Measurements from ENCODE around the gene MAEA.
"Not testable (repeated sequence)": the region's sequence is repeated elsewhere in the genome, so short reads cannot be mapped to it uniquely, and the experiment has no call there.

The MAEA gene

GRCh38 chr4:1332686-1333085 lies 43.0 kb downstream of the MAEA start:
- 97% methylated on average over 10 of the region's 13 CpGs for WGBS
- no peak overlapping the region for H4K8ac ChIP-seq (ENCODE audit: low read length)

GRCh38 chr4:1333256-1333655 lies 43.6 kb downstream of the MAEA start:
- Histone ChIP-seq H2BK12ac (ENCODE audit: low read length in 2 of 2) (no peak overlapping the region), H2AFZ (ENCODE audit: low read depth, low read length) (no peak overlapping the region), H3K4me1 (ENCODE audit: control insufficient read depth, insufficient read depth, low read depth, low read length) (peaks cover 46% of the 10 kb centered on the region), H4K8ac (ENCODE audit: low read length) (no peak overlapping the region), H3K9me3 (ENCODE audit: control insufficient read depth, low read length) (peaks cover 9% of the 10 kb centered on the region), H3K9ac (ENCODE audit: low read length) (no peak overlapping the region), H3K14ac (ENCODE audit: low read length in 2 of 2) (no peak overlapping the region), H3K27ac (ENCODE audit: low read length, poor library complexity, severe bottlenecking) (no peak overlapping the region), H2BK5ac (ENCODE audit: low read depth, low read length, poor library complexity, severe bottlenecking) (no peak overlapping the region), H3K4me2 (ENCODE audit: low read length, poor library complexity, severe bottlenecking) (no peak overlapping the region), H3K4me3 (ENCODE audit: insufficient read depth in 1 of 2, low read depth in 1 of 2, low read length in 2 of 2) (no peak overlapping the region), H4K91ac (ENCODE audit: low read length) (no peak overlapping the region), H2AK5ac (ENCODE audit: low read length, severe bottlenecking) (no peak overlapping the region), H3K4ac (ENCODE audit: low read depth in 1 of 2, low read length in 2 of 2) (no peak overlapping the region), H3K18ac (ENCODE audit: low read depth in 1 of 2, low read length in 2 of 2) (no peak overlapping the region), H3K79me1 (replicated peaks; ENCODE audit: low read length, poor library complexity, severe bottlenecking) (peaks cover 42% of the 10 kb centered on the region), H2BK120ac (ENCODE audit: low read depth, low read length) (no peak overlapping the region), H2BK15ac (ENCODE audit: low read depth, poor library complexity, severe bottlenecking) (no peak overlapping the region), H3K27me3 (ENCODE audit: control insufficient read depth in 1 of 2, insufficient read depth in 1 of 2, low read length in 2 of 2) (no peaks in the 10 kb centered on the region), H3K36me3 (ENCODE audit: control insufficient read depth in 1 of 2, insufficient read depth in 2 of 2, low read depth in 1 of 2, low read length in 2 of 2) (peaks cover 80 to 82% of the 10 kb centered on the region in 2 experiments), H3K23ac (ENCODE audit: low read length in 2 of 2) (no peak overlapping the region)
- DNase-seq: no peak
- 96% methylated on average over 8 of the region's 8 CpGs for WGBS

More at GRCh38 chr4:1332686-1333085, 43.0 kb downstream of the MAEA start:
- no peak overlapping the region for H2BK12ac ChIP-seq (ENCODE audit: low read length in 2 of 2)
- H3K23ac ChIP-seq (ENCODE audit: low read length in 2 of 2): no peak overlapping the region
- no peak overlapping the region for H2AFZ ChIP-seq (ENCODE audit: low read depth, low read length)
- H4K91ac ChIP-seq (ENCODE audit: low read length): no peak overlapping the region
- H2BK120ac ChIP-seq (ENCODE audit: low read depth, low read length): no peak overlapping the region
- peaks cover 41% of the 10 kb centered on the region for H3K79me1 ChIP-seq (replicated peaks; ENCODE audit: low read length, poor library complexity, severe bottlenecking)
- no peak overlapping the region for H3K4me3 ChIP-seq (ENCODE audit: insufficient read depth in 1 of 2, low read depth in 1 of 2, low read length in 2 of 2)
- H3K4me1 ChIP-seq (ENCODE audit: control insufficient read depth, insufficient read depth, low read depth, low read length): peaks cover 48% of the 10 kb centered on the region
- DNase-seq: no peak
- no peak overlapping the region for H3K4ac ChIP-seq (ENCODE audit: low read depth in 1 of 2, low read length in 2 of 2)
- H3K9me3 ChIP-seq (ENCODE audit: control insufficient read depth, low read length): peaks cover 9% of the 10 kb centered on the region
- no peak overlapping the region for H3K27ac ChIP-seq (ENCODE audit: low read length, poor library complexity, severe bottlenecking)
- peaks cover 80 to 82% of the 10 kb centered on the region in 2 experiments for H3K36me3 ChIP-seq (ENCODE audit: control insufficient read depth in 1 of 2, insufficient read depth in 2 of 2, low read depth in 1 of 2, low read length in 2 of 2)
- H2AK5ac ChIP-seq (ENCODE audit: low read length, severe bottlenecking): no peak overlapping the region
- no peaks in the 10 kb centered on the region for H3K27me3 ChIP-seq (ENCODE audit: control insufficient read depth in 1 of 2, insufficient read depth in 1 of 2, low read length in 2 of 2)
- H3K4me2 ChIP-seq (ENCODE audit: low read length, poor library complexity, severe bottlenecking): no peak overlapping the region
- H2BK5ac ChIP-seq (ENCODE audit: low read depth, low read length, poor library complexity, severe bottlenecking): no peak overlapping the region
- no peak overlapping the region for H3K18ac ChIP-seq (ENCODE audit: low read depth in 1 of 2, low read length in 2 of 2)
- H2BK15ac ChIP-seq (ENCODE audit: low read depth, poor library complexity, severe bottlenecking): no peak overlapping the region
- H3K14ac ChIP-seq (ENCODE audit: low read length in 2 of 2): no peak overlapping the region
- no peak overlapping the region for H3K9ac ChIP-seq (ENCODE audit: low read length)

- H2BK12ac ChIP-seq (ENCODE audit: low read length in 2 of 2); H2BK15ac ChIP-seq (ENCODE audit: low read depth, poor library complexity, severe bottlenecking); H3K27me3 ChIP-seq (ENCODE audit: control insufficient read depth in 1 of 2, insufficient read depth in 1 of 2, low read length in 2 of 2); H4K8ac ChIP-seq (ENCODE audit: low read length); H2BK120ac ChIP-seq (ENCODE audit: low read depth, low read length); H3K9me3 ChIP-seq (ENCODE audit: control insufficient read depth, low read length); DNase-seq; H3K4me2 ChIP-seq (ENCODE audit: low read length, poor library complexity, severe bottlenecking); H3K27ac ChIP-seq (ENCODE audit: low read length, poor library complexity, severe bottlenecking); H4K91ac ChIP-seq (ENCODE audit: low read length); H3K18ac ChIP-seq (ENCODE audit: low read depth in 1 of 2, low read length in 2 of 2); H2AK5ac ChIP-seq (ENCODE audit: low read length, severe bottlenecking); H3K4ac ChIP-seq (ENCODE audit: low read depth in 1 of 2, low read length in 2 of 2); H3K9ac ChIP-seq (ENCODE audit: low read length); H3K4me3 ChIP-seq (ENCODE audit: insufficient read depth in 1 of 2, low read depth in 1 of 2, low read length in 2 of 2); H3K14ac ChIP-seq (ENCODE audit: low read length in 2 of 2); H3K23ac ChIP-seq (ENCODE audit: low read length in 2 of 2); H2AFZ ChIP-seq (ENCODE audit: low read depth, low read length); H2BK5ac ChIP-seq (ENCODE audit: low read depth, low read length, poor library complexity, severe bottlenecking): not testable (repeated sequence)
- Histone ChIP-seq H3K4me1 (ENCODE audit: control insufficient read depth, insufficient read depth, low read depth, low read length) (peaks cover 46% of the 10 kb centered on the region), H3K79me1 (replicated peaks; ENCODE audit: low read length, poor library complexity, severe bottlenecking) (peaks cover 41% of the 10 kb centered on the region), H3K36me3 (ENCODE audit: control insufficient read depth in 1 of 2, insufficient read depth in 2 of 2, low read depth in 1 of 2, low read length in 2 of 2) (peaks cover 80 to 82% of the 10 kb centered on the region in 2 experiments)
- WGBS: 91% methylated on average over 11 of the region's 12 CpGs
These were observed 44.3 kb downstream of the MAEA start for GRCh38 chr4:1333851-1334578.

- no peak overlapping the region for H3K9ac ChIP-seq (ENCODE audit: low read length)
- no peak overlapping the region for H2AFZ ChIP-seq (ENCODE audit: low read depth, low read length)
- no peak overlapping the region for H3K23ac ChIP-seq (ENCODE audit: low read length in 2 of 2)
- peaks cover 41% of the 10 kb centered on the region for H3K4me1 ChIP-seq (ENCODE audit: control insufficient read depth, insufficient read depth, low read depth, low read length)
- H3K4ac ChIP-seq (ENCODE audit: low read depth in 1 of 2, low read length in 2 of 2): no peak overlapping the region
- no peak overlapping the region for H2BK120ac ChIP-seq (ENCODE audit: low read depth, low read length)
- no peak overlapping the region for H2AK5ac ChIP-seq (ENCODE audit: low read length, severe bottlenecking)
- no peak overlapping the region for H4K8ac ChIP-seq (ENCODE audit: low read length)
- no peak overlapping the region for H3K14ac ChIP-seq (ENCODE audit: low read length in 2 of 2)
- 95% methylated on average over 6 of the region's 6 CpGs for WGBS
- no peak overlapping the region for H4K91ac ChIP-seq (ENCODE audit: low read length)
- H3K18ac ChIP-seq (ENCODE audit: low read depth in 1 of 2, low read length in 2 of 2): no peak overlapping the region
- H2BK12ac ChIP-seq (ENCODE audit: low read length in 2 of 2): no peak overlapping the region
- peaks cover 9% of the 10 kb centered on the region for H3K9me3 ChIP-seq (ENCODE audit: control insufficient read depth, low read length)
- H3K79me1 ChIP-seq (replicated peaks; ENCODE audit: low read length, poor library complexity, severe bottlenecking): peaks cover 44% of the 10 kb centered on the region
- peaks cover 80 to 82% of the 10 kb centered on the region in 2 experiments for H3K36me3 ChIP-seq (ENCODE audit: control insufficient read depth in 1 of 2, insufficient read depth in 2 of 2, low read depth in 1 of 2, low read length in 2 of 2)
- H3K4me3 ChIP-seq (ENCODE audit: insufficient read depth in 1 of 2, low read depth in 1 of 2, low read length in 2 of 2): no peak overlapping the region
- no peak overlapping the region for H3K27ac ChIP-seq (ENCODE audit: low read length, poor library complexity, severe bottlenecking)
- no peak for DNase-seq
- H2BK15ac ChIP-seq (ENCODE audit: low read depth, poor library complexity, severe bottlenecking): no peak overlapping the region
- no peaks in the 10 kb centered on the region for H3K27me3 ChIP-seq (ENCODE audit: control insufficient read depth in 1 of 2, insufficient read depth in 1 of 2, low read length in 2 of 2)
- no peak overlapping the region for H2BK5ac ChIP-seq (ENCODE audit: low read depth, low read length, poor library complexity, severe bottlenecking)
- H3K4me2 ChIP-seq (ENCODE audit: low read length, poor library complexity, severe bottlenecking): no peak overlapping the region
These were observed 44.8 kb downstream of the MAEA start for GRCh38 chr4:1334579-1334895.

All from mesenchymal stem cell (in vitro differentiated cells and primary cell).